ENCODE data around the gene AP1S1. TPM values are rescaled to one million over a fixed set of nuclear protein-coding genes. Genes with fewer than 3 reads are reported as not detected.

AP1S1 gene
- total and polyA plus RNA-seq, 2 of the 13 experiments (the other 11 are each of a cell fraction or from before 2014, with no cell fraction given): 57.5 to 68.1 TPM

DNA sequence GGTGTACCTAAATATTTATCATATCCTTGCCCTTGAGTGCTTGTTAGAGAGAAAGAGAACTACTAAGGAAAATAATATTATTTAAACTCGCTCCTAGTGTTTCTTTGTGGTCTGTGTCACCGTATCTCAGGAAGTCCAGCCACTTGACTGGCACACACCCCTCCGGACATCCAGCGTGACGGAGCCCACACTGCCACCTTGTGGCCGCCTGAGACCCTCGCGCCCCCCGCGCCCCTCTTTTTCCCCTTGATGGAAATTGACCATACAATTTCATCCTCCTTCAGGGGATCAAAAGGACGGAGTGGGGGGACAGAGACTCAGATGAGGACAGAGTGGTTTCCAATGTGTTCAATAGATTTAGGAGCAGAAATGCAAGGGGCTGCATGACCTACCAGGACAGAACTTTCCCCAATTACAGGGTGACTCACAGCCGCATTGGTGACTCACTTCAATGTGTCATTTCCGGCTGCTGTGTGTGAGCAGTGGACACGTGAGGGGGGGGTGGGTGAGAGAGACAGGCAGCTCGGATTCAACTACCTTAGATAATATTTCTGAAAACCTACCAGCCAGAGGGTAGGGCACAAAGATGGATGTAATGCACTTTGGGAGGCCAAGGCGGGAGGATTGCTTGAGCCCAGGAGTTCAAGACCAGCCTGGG, 15.9 kb upstream of the AP1S1 start (continued):
- TF ChIP-seq SP5 (CRISPR knock-in tag; IDR thresholded peaks at IDR 0.05; ENCODE audit: borderline replicate concordance, low read depth): 0 out of 2 replicates have a peak, but pooled peaks have one; percentile 41
- no peak for TF ChIP-seq ZFAT (CRISPR knock-in tag; conservative IDR thresholded peaks at IDR 0.05)
- no peak for TF ChIP-seq ZNF263 (CRISPR knock-in tag; IDR thresholded peaks at IDR 0.05)
- TF ChIP-seq RARA (CRISPR knock-in tag; IDR thresholded peaks at IDR 0.05): peak; percentile 65
- peak; percentile 70 for TF ChIP-seq ARID5B (CRISPR knock-in tag; IDR thresholded peaks at IDR 0.05)
- TF ChIP-seq CTCF (CRISPR knock-in tag; IDR thresholded peaks at IDR 0.05): peak; percentile 71
- TF ChIP-seq ZGPAT (CRISPR knock-in tag; IDR thresholded peaks at IDR 0.05): no peak; the same call in 1 of the 2 replicates
- TF ChIP-seq MAX (IDR thresholded peaks at IDR 0.05): peak; percentile 62; the same call in 1 of the 2 replicates
- TF ChIP-seq RXRA (CRISPR knock-in tag; IDR thresholded peaks at IDR 0.05): peak; percentile 48; the same call in 1 of the 2 replicates
- 0 out of 2 replicates have a peak, but pooled peaks have one; percentile 35 for TF ChIP-seq GMEB1 (CRISPR knock-in tag; IDR thresholded peaks at IDR 0.05; ENCODE audit: borderline replicate concordance)
- no peak for TF ChIP-seq REPIN1 (CRISPR knock-in tag; IDR thresholded peaks at IDR 0.05; ENCODE audit: borderline replicate concordance, low read depth)
- peak in 1 of 2 experiments; percentile 72; a peak in 2 of 4 replicates for TF ChIP-seq POLR2A (IDR thresholded peaks at IDR 0.05; ENCODE audit: insufficient read depth in 1 of 2, low read depth in 2 of 2, low read length in 2 of 2)
- no peak for TF ChIP-seq SALL2 (CRISPR knock-in tag; IDR thresholded peaks at IDR 0.05)

All from HepG2 (cell line).